ENCODE data around the gene KMO. TPM values are rescaled to one million over a fixed set of nuclear protein-coding genes. Genes with fewer than 3 reads are reported as not detected.

KMO gene
- total and polyA plus RNA-seq, 2 of the 13 experiments (the other 11 are each of a cell fraction or from before 2014, with no cell fraction given): 0.01 TPM; not detected in 1

GRCh38 chr1:241495741-241496140, 36.4 kb upstream of the KMO start:
- Histone ChIP-seq H3K36me3 (replicated peaks in 1 of 2; ENCODE audit: control insufficient read depth in 1 of 2, insufficient read depth in 2 of 2, low read length in 2 of 2) (peaks cover 5 to 39% of the 10 kb centered on the region in 2 experiments), H2AFZ (ENCODE audit: low read length) (no peak overlapping the region), H3K9me3 (ENCODE audit: low read length) (no peaks in the 10 kb centered on the region), H3K4me2 (ENCODE audit: low read depth, low read length) (no peak overlapping the region), H3K9ac (ENCODE audit: insufficient read depth, low read depth, low read length) (no peak overlapping the region), H3K4me3 (replicated peaks in 1 of 3; ENCODE audit: insufficient read depth in 1 of 3, low read depth in 2 of 3, low read length in 3 of 3) (no peak overlapping the region), H3K4me1 (ENCODE audit: insufficient read depth, low read length) (no peaks in the 10 kb centered on the region), H4K20me1 (ENCODE audit: insufficient read depth, low read length) (no peaks in the 10 kb centered on the region), H3K79me2 (ENCODE audit: insufficient read depth, low read length) (no peaks in the 10 kb centered on the region), H3K27ac (ENCODE audit: extremely low read length, insufficient read depth, low read length) (no peak overlapping the region), H3K27me3 (ENCODE audit: control insufficient read depth in 1 of 2, insufficient read depth in 2 of 2, low read length in 2 of 2) (no peaks in the 10 kb centered on the region)
- 94% methylated on average over 5 of the region's 5 CpGs for WGBS (ENCODE audit: low lambda C conversion rate)
- in situ Hi-C loops (cut with HindIII; ENCODE audit: extremely low pct_ligation_motif_present, low pct_unique_long_range_greater_than_20kb) (loop anchor here (25.0 kb wide), 1 partner anchor 608 kb away; no protein-coding TSS in a partner anchor), intact Hi-C loops (cut with micrococcal nuclease; ENCODE audit: unreplicated experiment) (no loop called here)
- no peak for DNase-seq (ENCODE audit: low spot score)
- ChIA-PET POLR2A (no interaction called here), CTCF (ENCODE audit: low intra/inter-chr PET ratio, low total read pairs) (no interaction called here)
- BruUV-seq (replicated peaks): no TSS peak
- TF ChIP-seq SOX6 (IDR thresholded peaks at IDR 0.05): no peak
- no peak for TF ChIP-seq SOX6 (CRISPR knock-in tag; IDR thresholded peaks at IDR 0.05)
- no peak for TF ChIP-seq ZNF274 (CRISPR knock-in tag; IDR thresholded peaks at IDR 0.05)
- no peak for TF ChIP-seq GATAD1 (CRISPR knock-in tag; IDR thresholded peaks at IDR 0.05)
- no peak for FAIRE-seq
- ATAC-seq: no peak

DNA sequence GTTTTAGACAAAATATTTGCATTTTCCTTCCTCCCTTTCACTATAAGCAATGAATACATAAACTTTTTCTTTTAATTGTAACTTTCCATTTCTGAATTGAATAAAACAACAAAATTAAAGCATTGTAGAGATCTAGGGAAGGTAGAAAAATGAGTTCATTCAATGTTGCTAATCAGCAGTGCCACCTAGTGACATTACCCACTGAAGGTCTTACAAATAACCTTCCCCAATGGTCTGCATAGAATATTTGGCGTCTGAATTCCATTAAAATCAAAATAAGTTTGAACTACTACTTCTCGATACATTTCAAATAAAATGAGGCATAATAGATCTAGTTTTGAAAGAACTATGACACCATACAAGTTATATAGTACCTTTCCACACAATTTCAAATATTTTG, 32.3 kb upstream of the KMO start:
- ChIA-PET CTCF (ENCODE audit: low intra/inter-chr PET ratio, low total read pairs) (interaction anchor here (1.4 kb wide), 1 partner anchor 767 kb away, joined by 3 read pairs; no protein-coding TSS in a partner anchor), POLR2A (no interaction called here)
- no peak overlapping the region for H3K27ac ChIP-seq (ENCODE audit: extremely low read length, insufficient read depth, low read length)
- H3K4me1 ChIP-seq (ENCODE audit: insufficient read depth, low read length): no peaks in the 10 kb centered on the region
- H3K9ac ChIP-seq (ENCODE audit: insufficient read depth, low read depth, low read length): no peak overlapping the region
- BruUV-seq (replicated peaks): TSS peak; percentile 22
- no peaks in the 10 kb centered on the region; the same call in 1 of the 2 replicates for H4K20me1 ChIP-seq (ENCODE audit: insufficient read depth, low read length)
- H3K4me2 ChIP-seq (ENCODE audit: low read depth, low read length): no peak overlapping the region
- no peaks in the 10 kb centered on the region for H3K9me3 ChIP-seq (ENCODE audit: low read length)
- WGBS (ENCODE audit: low lambda C conversion rate): 90% methylated on average over 2 of the region's 2 CpGs
- peaks cover 10 to 72% of the 10 kb centered on the region in 2 experiments for H3K36me3 ChIP-seq (replicated peaks in 1 of 2; ENCODE audit: control insufficient read depth in 1 of 2, insufficient read depth in 2 of 2, low read length in 2 of 2)
- H3K27me3 ChIP-seq (ENCODE audit: control insufficient read depth in 1 of 2, insufficient read depth in 2 of 2, low read length in 2 of 2): no peaks in the 10 kb centered on the region
- H3K4me3 ChIP-seq (replicated peaks in 1 of 3; ENCODE audit: insufficient read depth in 1 of 3, low read depth in 2 of 3, low read length in 3 of 3): no peak overlapping the region
- in situ Hi-C loops (cut with HindIII; ENCODE audit: extremely low pct_ligation_motif_present, low pct_unique_long_range_greater_than_20kb) (loop anchor here (25.0 kb wide), 1 partner anchor 613 kb away; no protein-coding TSS in a partner anchor), intact Hi-C loops (cut with micrococcal nuclease; ENCODE audit: unreplicated experiment) (no loop called here)
- DNase-seq (ENCODE audit: low spot score) (peak; percentile 14), ATAC-seq (no peak), FAIRE-seq (no peak)
- H3K79me2 ChIP-seq (ENCODE audit: insufficient read depth, low read length): no peaks in the 10 kb centered on the region
- no peak overlapping the region for H2AFZ ChIP-seq (ENCODE audit: low read length)
- TF ChIP-seq ZNF34 (CRISPR knock-in tag; IDR thresholded peaks at IDR 0.05; ENCODE audit: borderline replicate concordance) (no peak), ZNF589 (CRISPR knock-in tag; conservative IDR thresholded peaks at IDR 0.05) (no peak), RARG (CRISPR knock-in tag; IDR thresholded peaks at IDR 0.05; ENCODE audit: low read depth) (no peak), CTCF (CRISPR knock-in tag; IDR thresholded peaks at IDR 0.05) (peak; percentile 53), HNRNPUL1 (IDR thresholded peaks at IDR 0.05; ENCODE audit: low read depth, low read length) (no peak), HDAC1 (CRISPR knock-in tag; IDR thresholded peaks at IDR 0.05) (no peak)

Data from HepG2 (cell line).